DND-41 (cell line): Measurements from ENCODE around the gene IL18R1.
A peak's percentile ranks its signal among the peaks of the same experiment; 100 is the strongest.

Experiments
- ATAC-seq: fragments of 200-7000 bp; cut with Tn5 transposase; 3 replicates; pipeline ENCODE4 v1.9.1; 2021; ENCODE audit warnings: low read depth; ENCODE audit not compliant: insufficient read depth
- DNase-seq: peaks from one replicate; pipeline ENCODE4 v3.0.0-alpha.2; 2020
- H2AFZ ChIP-seq: 2 replicates; pipeline ENCODE4 v1.6.0; 2012; ENCODE audit warnings: low read depth, low read length
- H3K27ac ChIP-seq: 2 replicates; pipeline ENCODE4 v1.5.1; 2012; ENCODE audit warnings: low read length, inconsistent platforms
- H3K27me3 ChIP-seq: fragments of 200-600 bp; sonication (generic); 2 replicates; pipeline ENCODE4 v1.6.0; 2012; ENCODE audit warnings: low read length, mild to moderate bottlenecking, inconsistent platforms; ENCODE audit not compliant: insufficient read depth, poor library complexity
- H3K36me3 ChIP-seq: 2 replicates; pipeline ENCODE4 v1.5.1; 2012; ENCODE audit warnings: low read length, inconsistent platforms; ENCODE audit not compliant: insufficient read depth
- H3K4me1 ChIP-seq: 2 replicates; pipeline ENCODE4 v1.5.1; 2012; ENCODE audit warnings: mild to moderate bottlenecking, low read length; ENCODE audit not compliant: insufficient read depth
- H3K4me2 ChIP-seq: 2 replicates; pipeline ENCODE4 v1.6.0; 2012; ENCODE audit warnings: mild to moderate bottlenecking, moderate library complexity, low read length, inconsistent platforms; ENCODE audit not compliant: insufficient read depth
- H3K4me3 ChIP-seq, 2 experiments: fragments of 200-600 bp in 1 of 2; shearing (Covaris generic) in 1 of 2; 2 replicates each; pipeline ENCODE4 v1.5.1; 2012 to 2016; ENCODE audit warnings: inconsistent platforms in 2 of 2, low read length in 2 of 2, mild to moderate bottlenecking in 2 of 2, low read depth in 1 of 2, moderate library complexity in 1 of 2
- H3K79me2 ChIP-seq: 2 replicates; pipeline ENCODE4 v1.6.0; 2012; ENCODE audit warnings: low read length, inconsistent platforms; ENCODE audit not compliant: insufficient read depth
- H3K9ac ChIP-seq: 2 replicates; pipeline ENCODE4 v1.6.0; 2012; ENCODE audit warnings: low read depth, mild to moderate bottlenecking, inconsistent platforms, low read length, moderate library complexity
- H3K9me3 ChIP-seq: 2 replicates; pipeline ENCODE4 v1.5.1; 2012; ENCODE audit warnings: low read length, moderate library complexity, mild to moderate bottlenecking, inconsistent platforms; ENCODE audit not compliant: insufficient read depth, severe bottlenecking
- H4K20me1 ChIP-seq: 2 replicates; pipeline ENCODE4 v1.6.0; 2012; ENCODE audit warnings: low read length; ENCODE audit not compliant: insufficient read depth
- EZH2 ChIP-seq: IDR thresholded peaks from 3 replicates; pipeline ENCODE4 v1.6.1; 2012; ENCODE audit warnings: borderline replicate concordance, low read depth, mild to moderate bottlenecking, moderate library complexity, low read length, inconsistent platforms; ENCODE audit not compliant: severe bottlenecking
- TF ChIP-seq, protein P1 (sequence below): IDR thresholded peaks from 2 replicates; pipeline ENCODE4 v1.5.1; 2012; ENCODE audit warnings: borderline replicate concordance, low read length, moderate library complexity, mild to moderate bottlenecking; ENCODE audit not compliant: poor library complexity, severe bottlenecking; ENCODE audit errors: extremely low read depth

The IL18R1 gene

DNA sequence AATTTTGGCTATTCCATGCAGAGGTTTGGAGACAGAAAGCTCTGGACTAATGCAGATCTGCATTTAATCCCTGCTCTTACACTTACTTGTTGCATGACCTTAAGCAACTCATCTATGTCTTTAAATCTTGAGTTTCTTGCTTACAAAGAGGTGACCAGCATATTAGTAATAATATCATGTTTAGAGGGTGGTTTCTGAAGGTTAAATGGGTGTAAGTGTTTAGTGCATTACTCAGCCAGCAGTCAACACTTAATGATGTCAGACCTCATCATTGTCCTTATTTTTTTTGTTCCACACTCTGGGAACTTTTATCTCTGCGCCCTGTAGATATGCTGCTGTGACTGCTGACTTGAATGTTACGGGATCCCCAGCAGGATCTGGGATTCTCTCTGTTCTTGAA, 42.6 kb upstream of the IL18R1 start:
- no peak for TF ChIP-seq EZH2
- TF ChIP-seq, protein P1, sequence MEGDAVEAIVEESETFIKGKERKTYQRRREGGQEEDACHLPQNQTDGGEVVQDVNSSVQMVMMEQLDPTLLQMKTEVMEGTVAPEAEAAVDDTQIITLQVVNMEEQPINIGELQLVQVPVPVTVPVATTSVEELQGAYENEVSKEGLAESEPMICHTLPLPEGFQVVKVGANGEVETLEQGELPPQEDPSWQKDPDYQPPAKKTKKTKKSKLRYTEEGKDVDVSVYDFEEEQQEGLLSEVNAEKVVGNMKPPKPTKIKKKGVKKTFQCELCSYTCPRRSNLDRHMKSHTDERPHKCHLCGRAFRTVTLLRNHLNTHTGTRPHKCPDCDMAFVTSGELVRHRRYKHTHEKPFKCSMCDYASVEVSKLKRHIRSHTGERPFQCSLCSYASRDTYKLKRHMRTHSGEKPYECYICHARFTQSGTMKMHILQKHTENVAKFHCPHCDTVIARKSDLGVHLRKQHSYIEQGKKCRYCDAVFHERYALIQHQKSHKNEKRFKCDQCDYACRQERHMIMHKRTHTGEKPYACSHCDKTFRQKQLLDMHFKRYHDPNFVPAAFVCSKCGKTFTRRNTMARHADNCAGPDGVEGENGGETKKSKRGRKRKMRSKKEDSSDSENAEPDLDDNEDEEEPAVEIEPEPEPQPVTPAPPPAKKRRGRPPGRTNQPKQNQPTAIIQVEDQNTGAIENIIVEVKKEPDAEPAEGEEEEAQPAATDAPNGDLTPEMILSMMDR = no peak
- no peak overlapping the region for H2AFZ ChIP-seq
- no peak overlapping the region for H3K4me3 ChIP-seq
- DNase-seq (no peak), ATAC-seq (no peak)
- no peak overlapping the region for H3K27ac ChIP-seq
- no peaks in the 10 kb centered on the region for H3K4me1 ChIP-seq
- no peak overlapping the region for H3K9ac ChIP-seq
- H3K27me3 ChIP-seq = no peaks in the 10 kb centered on the region
- no peaks in the 10 kb centered on the region for H3K9me3 ChIP-seq
- H3K4me2 ChIP-seq = no peak overlapping the region
- H3K36me3 ChIP-seq = no peaks in the 10 kb centered on the region
- H4K20me1 ChIP-seq = no peaks in the 10 kb centered on the region
- no peaks in the 10 kb centered on the region for H3K79me2 ChIP-seq

DNA sequence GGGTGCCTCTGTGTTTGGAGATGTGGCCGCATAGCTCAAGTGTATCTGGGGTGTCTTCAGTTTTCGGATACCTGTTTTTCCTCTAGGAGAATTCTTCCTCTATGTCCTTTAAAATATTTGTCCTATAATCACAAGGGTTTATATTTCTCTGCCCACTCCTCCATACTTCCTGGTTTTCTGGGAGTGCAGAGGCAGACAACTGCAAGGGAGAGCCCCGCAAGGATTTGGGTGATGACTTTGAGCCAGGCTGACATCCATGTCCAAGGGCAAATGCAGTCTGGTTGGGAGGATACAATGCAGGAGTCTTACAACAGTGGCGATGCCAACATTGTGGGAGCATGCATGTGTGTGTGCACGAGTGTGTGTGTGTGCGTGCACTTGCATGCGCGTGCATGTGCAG, 42.1 kb upstream of the IL18R1 start:
- Histone ChIP-seq H3K4me2 (no peak overlapping the region), H2AFZ (no peak overlapping the region), H3K4me3 (no peak overlapping the region)

DNA sequence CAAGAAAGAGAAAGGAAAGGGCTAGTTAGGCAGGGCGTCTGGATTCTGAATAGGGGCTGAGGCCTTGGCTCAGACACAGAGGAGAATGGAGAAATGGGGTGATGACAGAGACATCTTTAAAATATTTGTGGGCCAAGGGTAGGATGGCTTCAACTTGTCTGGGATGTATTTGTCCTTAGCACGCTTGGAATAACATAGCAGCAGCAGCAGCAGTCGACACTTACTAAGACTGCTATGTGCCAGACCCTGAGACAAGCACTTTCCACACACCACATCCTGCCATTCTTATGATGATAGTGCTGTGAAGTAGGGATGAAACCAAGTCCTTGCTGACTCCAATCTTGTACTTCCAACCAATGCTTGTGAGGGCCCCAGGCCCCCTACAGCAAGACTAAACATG, 41.6 kb upstream of the IL18R1 start:
- H3K27me3 ChIP-seq = no peaks in the 10 kb centered on the region
- no peaks in the 10 kb centered on the region for H3K79me2 ChIP-seq
- no peaks in the 10 kb centered on the region for H3K4me1 ChIP-seq
- H4K20me1 ChIP-seq = no peaks in the 10 kb centered on the region
- H3K36me3 ChIP-seq = no peaks in the 10 kb centered on the region
- no peak overlapping the region for H3K9ac ChIP-seq
- DNase-seq = no peak
- TF ChIP-seq EZH2 = no peak
- TF ChIP-seq, protein P1 = no peak
- ATAC-seq = 0 out of 3 replicates have a peak, but pooled peaks have one; percentile 35
- H3K27ac ChIP-seq = no peak overlapping the region
- no peaks in the 10 kb centered on the region for H3K9me3 ChIP-seq
- H3K4me2 ChIP-seq = no peak overlapping the region
- no peak overlapping the region for H2AFZ ChIP-seq
- no peak overlapping the region for H3K4me3 ChIP-seq

More for the DNA sequence above, 42.1 kb upstream of the IL18R1 start:
- H3K79me2 ChIP-seq = no peaks in the 10 kb centered on the region
- no peaks in the 10 kb centered on the region for H4K20me1 ChIP-seq
- no peaks in the 10 kb centered on the region for H3K4me1 ChIP-seq
- no peak for DNase-seq
- no peaks in the 10 kb centered on the region for H3K36me3 ChIP-seq
- no peak overlapping the region for H3K9ac ChIP-seq
- no peak overlapping the region for H3K27ac ChIP-seq
- H3K27me3 ChIP-seq = no peaks in the 10 kb centered on the region
- no peak for ATAC-seq
- H3K9me3 ChIP-seq = no peaks in the 10 kb centered on the region
- TF ChIP-seq EZH2 = no peak
- TF ChIP-seq, protein P1 = no peak

DNA sequence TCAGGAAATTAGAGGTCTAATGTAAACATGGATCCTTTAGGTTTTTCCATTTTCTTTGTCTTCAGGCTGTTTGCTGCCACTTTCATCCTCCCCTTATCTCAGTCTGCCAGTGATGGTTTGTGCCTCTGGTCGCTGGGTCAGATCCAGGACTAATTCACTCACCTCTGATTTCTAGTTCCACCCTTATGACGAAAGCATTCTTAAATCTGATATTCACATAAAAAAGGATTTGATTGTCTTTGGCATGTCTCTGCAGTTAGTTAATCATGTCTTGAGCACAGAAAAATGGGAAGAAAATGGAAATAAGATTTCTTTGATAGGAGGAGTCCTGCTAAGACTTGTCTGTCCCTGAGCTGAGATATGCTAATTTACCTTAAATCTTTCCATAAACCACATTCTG, 39.7 kb upstream of the IL18R1 start:
- no peaks in the 10 kb centered on the region for H3K79me2 ChIP-seq
- DNase-seq = no peak

More for the DNA sequence above, 39.7 kb upstream of the IL18R1 start:
- Histone ChIP-seq H3K4me2 (no peak overlapping the region), H3K27ac (no peak overlapping the region), H3K4me3 (no peak overlapping the region), H3K27me3 (no peaks in the 10 kb centered on the region), H4K20me1 (no peaks in the 10 kb centered on the region), H2AFZ (no peak overlapping the region), H3K9me3 (no peaks in the 10 kb centered on the region), H3K9ac (no peak overlapping the region), H3K36me3 (no peaks in the 10 kb centered on the region), H3K4me1 (no peaks in the 10 kb centered on the region)
- TF ChIP-seq, protein P1 = no peak
- TF ChIP-seq EZH2 = no peak
- no peak for ATAC-seq
